Mesenchymal stem cell (in vitro differentiated cells and primary cell): ENCODE data around the gene PCDHGC5.
A peak's percentile ranks its signal among the peaks of the same experiment; 100 is the strongest.

Experiments
- DNase-seq: peaks from one replicate; pipeline ENCODE4 v3.0.0-alpha.2; 2013
- H2AFZ ChIP-seq: one replicate; pipeline ENCODE4 v1.6.1; 2013; ENCODE audit warnings: low read depth, mild to moderate bottlenecking, control low read depth, inconsistent platforms, low read length, moderate library complexity
- H2AK5ac ChIP-seq: 2 replicates; pipeline ENCODE4 v1.6.1; 2013; ENCODE audit warnings: low read length, moderate library complexity, mild to moderate bottlenecking, inconsistent platforms; ENCODE audit not compliant: severe bottlenecking
- H2BK120ac ChIP-seq: one replicate; pipeline ENCODE4 v1.6.1; 2013; ENCODE audit warnings: low read depth, mild to moderate bottlenecking, inconsistent platforms, low read length, moderate library complexity
- H2BK12ac ChIP-seq, 2 experiments: one replicate each; pipeline ENCODE4 v1.6.1; 2013; ENCODE audit warnings: inconsistent platforms in 2 of 2, low read length in 2 of 2, mild to moderate bottlenecking in 2 of 2, moderate library complexity in 2 of 2, control low read depth in 1 of 2
- H2BK15ac ChIP-seq: one replicate; pipeline ENCODE4 v1.6.1; 2013; ENCODE audit warnings: mild to moderate bottlenecking, low read depth, inconsistent platforms; ENCODE audit not compliant: poor library complexity, severe bottlenecking
- H2BK5ac ChIP-seq: 2 replicates; pipeline ENCODE4 v1.6.1; 2013; ENCODE audit warnings: low read depth, mild to moderate bottlenecking, low read length, control low read depth, inconsistent platforms; ENCODE audit not compliant: poor library complexity, severe bottlenecking
- H3K14ac ChIP-seq, 2 experiments: one replicate each; pipeline ENCODE4 v1.6.1; 2013; ENCODE audit warnings: inconsistent platforms in 2 of 2, low read length in 2 of 2, control low read depth in 1 of 2, mild to moderate bottlenecking in 1 of 2, moderate library complexity in 1 of 2
- H3K18ac ChIP-seq, 2 experiments: one replicate each; pipeline ENCODE4 v1.6.1; 2013; ENCODE audit warnings: inconsistent platforms in 2 of 2, low read length in 2 of 2, control low read depth in 1 of 2, low read depth in 1 of 2, mild to moderate bottlenecking in 1 of 2
- H3K23ac ChIP-seq, 2 experiments: one replicate each; pipeline ENCODE4 v1.6.1; 2013; ENCODE audit warnings: inconsistent platforms in 2 of 2, low read length in 2 of 2, mild to moderate bottlenecking in 2 of 2, moderate library complexity in 2 of 2, control low read depth in 1 of 2
- H3K27ac ChIP-seq: 2 replicates; pipeline ENCODE4 v1.5.1; 2013; ENCODE audit warnings: mild to moderate bottlenecking, moderate library complexity, low read length, control low read depth, inconsistent platforms; ENCODE audit not compliant: poor library complexity, severe bottlenecking
- H3K27me3 ChIP-seq, 2 experiments: 2 replicates each; pipeline versions ENCODE4 v1.6.1 to v1.7.0; 2013; ENCODE audit warnings: low read length in 2 of 2, mild to moderate bottlenecking in 2 of 2, moderate library complexity in 2 of 2, control low read depth in 1 of 2, inconsistent platforms in 1 of 2; ENCODE audit not compliant: control insufficient read depth in 1 of 2, insufficient read depth in 1 of 2
- H3K36me3 ChIP-seq, 2 experiments: 2 replicates each; pipeline versions ENCODE4 v1.6.1 to v1.7.0; 2013; ENCODE audit warnings: low read length in 2 of 2, control low read depth in 1 of 2, inconsistent platforms in 1 of 2, low read depth in 1 of 2, mild to moderate bottlenecking in 1 of 2; ENCODE audit not compliant: insufficient read depth in 2 of 2, control insufficient read depth in 1 of 2
- H3K4ac ChIP-seq, 2 experiments: one replicate each; pipeline ENCODE4 v1.6.1; 2013; ENCODE audit warnings: inconsistent platforms in 2 of 2, low read length in 2 of 2, mild to moderate bottlenecking in 2 of 2, moderate library complexity in 2 of 2, control low read depth in 1 of 2, low read depth in 1 of 2
- H3K4me1 ChIP-seq: 2 replicates; pipeline ENCODE4 v1.6.1; 2013; ENCODE audit warnings: low read depth, low read length, control low read depth; ENCODE audit not compliant: control insufficient read depth, insufficient read depth
- H3K4me2 ChIP-seq: 2 replicates; pipeline ENCODE4 v1.6.1; 2013; ENCODE audit warnings: low read length, mild to moderate bottlenecking, inconsistent platforms; ENCODE audit not compliant: poor library complexity, severe bottlenecking
- H3K4me3 ChIP-seq, 2 experiments: 2 replicates each; pipeline versions ENCODE4 v1.5.1 to v1.7.0; 2013; ENCODE audit warnings: low read length in 2 of 2, mild to moderate bottlenecking in 2 of 2, control low read depth in 1 of 2, low read depth in 1 of 2; ENCODE audit not compliant: insufficient read depth in 1 of 2
- H3K79me1 ChIP-seq: replicated peaks from 2 replicates; pipeline ENCODE4 v1.6.1; 2013; ENCODE audit warnings: mild to moderate bottlenecking, control low read depth, low read length, inconsistent platforms; ENCODE audit not compliant: poor library complexity, severe bottlenecking
- H3K9ac ChIP-seq: 2 replicates; pipeline ENCODE4 v1.7.0; 2013; ENCODE audit warnings: mild to moderate bottlenecking, low read length, moderate library complexity
- H3K9me3 ChIP-seq: 2 replicates; pipeline ENCODE4 v1.7.0; 2013; ENCODE audit warnings: mild to moderate bottlenecking, low read length; ENCODE audit not compliant: control insufficient read depth
- H4K8ac ChIP-seq: one replicate; pipeline ENCODE4 v1.6.1; 2013; ENCODE audit warnings: inconsistent platforms, mild to moderate bottlenecking, low read length, moderate library complexity
- H4K91ac ChIP-seq: one replicate; pipeline ENCODE4 v1.6.1; 2013; ENCODE audit warnings: mild to moderate bottlenecking, low read length, inconsistent platforms
- WGBS: methylation state at CpG from one replicate; pipeline ENCODE4 v1.1.7; 2013; ENCODE audit warnings: mixed read lengths; 5-methylcytosine and 5-hydroxymethylcytosine counted together

The PCDHGC5 gene

GRCh38 chr5:141477044-141477575 is 11.8 kb upstream of the PCDHGC5 start:
- Histone ChIP-seq H3K23ac (no peak overlapping the region), H3K36me3 (peaks cover 21 to 29% of the 10 kb centered on the region in 2 experiments), H2BK15ac (no peak overlapping the region), H3K79me1 (peaks cover 26% of the 10 kb centered on the region), H3K4ac (no peak overlapping the region), H2BK120ac (no peak overlapping the region), H3K18ac (no peak overlapping the region), H4K8ac (no peak overlapping the region), H3K4me3 (peak overlapping the region in 1 of 2 experiments; percentile 88), H3K4me2 (no peak overlapping the region), H2BK5ac (no peak overlapping the region), H2AFZ (no peak overlapping the region), H3K9ac (peak overlapping the region; percentile 93), H3K9me3 (no peaks in the 10 kb centered on the region), H4K91ac (no peak overlapping the region), H2AK5ac (no peak overlapping the region), H3K27me3 (no peaks in the 10 kb centered on the region), H3K27ac (no peak overlapping the region), H2BK12ac (no peak overlapping the region), H3K14ac (no peak overlapping the region), H3K4me1 (peaks cover 21% of the 10 kb centered on the region)
- WGBS: 95% methylated on average over 24 of the region's 24 CpGs
- no peak for DNase-seq

- Histone ChIP-seq H3K18ac (no peak overlapping the region), H3K23ac (no peak overlapping the region), H2AFZ (no peak overlapping the region), H3K4me3 (peak overlapping the region in 1 of 2 experiments; percentile 88), H2BK120ac (no peak overlapping the region), H4K8ac (no peak overlapping the region), H3K4me1 (peaks cover 21% of the 10 kb centered on the region), H3K9ac (peak overlapping the region; percentile 93), H4K91ac (no peak overlapping the region), H2BK15ac (no peak overlapping the region), H3K27ac (no peak overlapping the region), H3K27me3 (no peaks in the 10 kb centered on the region), H2BK5ac (no peak overlapping the region), H3K36me3 (peaks cover 21 to 29% of the 10 kb centered on the region in 2 experiments), H2BK12ac (no peak overlapping the region), H3K14ac (no peak overlapping the region), H3K4ac (no peak overlapping the region), H3K4me2 (no peak overlapping the region), H3K9me3 (no peaks in the 10 kb centered on the region), H2AK5ac (no peak overlapping the region), H3K79me1 (peaks cover 26% of the 10 kb centered on the region)
- DNase-seq: no peak
- over 99% methylated on average over 10 of the region's 13 CpGs for WGBS
Observed at GRCh38 chr5:141477815-141478214, 11.1 kb upstream of the PCDHGC5 start.

GRCh38 chr5:141478321-141478945 is 10.4 kb upstream of the PCDHGC5 start:
- Histone ChIP-seq H2AK5ac (no peak overlapping the region), H3K9me3 (no peaks in the 10 kb centered on the region), H3K4ac (no peak overlapping the region), H3K4me3 (peak overlapping the region in 1 of 2 experiments; percentile 88), H2BK12ac (no peak overlapping the region), H3K4me2 (no peak overlapping the region), H2BK5ac (no peak overlapping the region), H3K14ac (no peak overlapping the region), H2BK15ac (no peak overlapping the region), H3K18ac (no peak overlapping the region), H3K36me3 (peaks cover 21 to 32% of the 10 kb centered on the region in 2 experiments), H4K91ac (no peak overlapping the region), H2BK120ac (no peak overlapping the region), H3K27me3 (no peaks in the 10 kb centered on the region), H3K79me1 (peaks cover 27% of the 10 kb centered on the region), H3K4me1 (peaks cover 21% of the 10 kb centered on the region), H4K8ac (no peak overlapping the region), H3K23ac (no peak overlapping the region), H3K9ac (peak overlapping the region; percentile 93), H2AFZ (no peak overlapping the region), H3K27ac (no peak overlapping the region)
- no peak for DNase-seq
- 67% methylated on average over 18 of the region's 20 CpGs for WGBS

GRCh38 chr5:141479776-141480175 is 9.1 kb upstream of the PCDHGC5 start:
- H3K27me3 ChIP-seq: no peaks in the 10 kb centered on the region
- H3K14ac ChIP-seq: no peak overlapping the region
- H3K4me2 ChIP-seq: no peak overlapping the region
- H3K18ac ChIP-seq: no peak overlapping the region
- H3K4me1 ChIP-seq: peaks cover 21% of the 10 kb centered on the region
- no peak for DNase-seq
- no peak overlapping the region for H2AFZ ChIP-seq
- no peak overlapping the region for H2BK15ac ChIP-seq
- no peak overlapping the region for H2BK120ac ChIP-seq
- H2AK5ac ChIP-seq: no peak overlapping the region
- H3K9ac ChIP-seq: peak overlapping the region; percentile 93
- H4K91ac ChIP-seq: no peak overlapping the region
- H3K36me3 ChIP-seq: peaks cover 23 to 35% of the 10 kb centered on the region in 2 experiments
- no peak overlapping the region for H2BK12ac ChIP-seq
- H3K9me3 ChIP-seq: no peaks in the 10 kb centered on the region
- H2BK5ac ChIP-seq: no peak overlapping the region
- H3K79me1 ChIP-seq: peaks cover 24% of the 10 kb centered on the region
- no peak overlapping the region for H3K4ac ChIP-seq
- peak overlapping the region in 1 of 2 experiments; percentile 88 for H3K4me3 ChIP-seq
- no peak overlapping the region for H3K23ac ChIP-seq
- no peak overlapping the region for H3K27ac ChIP-seq
- H4K8ac ChIP-seq: no peak overlapping the region
